Heart left ventricle (tissue), 16 donors: ENCODE results near the gene AP1S2. TPM values are rescaled to one million over a fixed set of nuclear protein-coding genes. Genes with fewer than 3 reads are reported as not detected.

Source experiments
- ATAC-seq, 4 donors: fragments of 200-7000 bp; cut with Tn5 transposase; one replicate each; pipeline ENCODE4 v1.9.1; 2020 to 2022; ENCODE audit warnings: moderate library complexity in 4 of 4, mild to moderate bottlenecking in 3 of 4, moderate number of reproducible peaks in 1 of 4
- DNase-seq, 5 donors: peaks; one replicate each; pipeline ENCODE4 v3.0.0-alpha.2; 2020
- H3K27ac ChIP-seq, 12 donors: fragments of 200-600 bp; sonication (generic) in 4 of 12; one replicate each; pipeline versions ENCODE4 v1.5.0 to v1.8.0; 2016 to 2022; ENCODE audit warnings: mild to moderate bottlenecking in 2 of 12
- H3K27me3 ChIP-seq, 9 donors: fragments of 200-600 bp; sonication (generic) in 2 of 9; one replicate each; pipeline versions ENCODE4 v1.5.1 to v1.8.0; 2016 to 2022; ENCODE audit warnings: mild to moderate bottlenecking in 3 of 9
- H3K36me3 ChIP-seq, 9 donors: fragments of 200-600 bp; sonication (generic) in 2 of 9; one replicate each; pipeline versions ENCODE4 v1.5.0 to v1.8.0; 2018 to 2022; ENCODE audit warnings: mild to moderate bottlenecking in 2 of 9
- H3K4me1 ChIP-seq, 12 donors: fragments of 200-600 bp; sonication (generic) in 4 of 12; one replicate each; pipeline versions ENCODE4 v1.5.0 to v1.8.0; 2016 to 2022; ENCODE audit warnings: mild to moderate bottlenecking in 3 of 12
- H3K4me3 ChIP-seq, 12 donors: fragments of 200-600 bp; sonication (generic) in 4 of 12; one replicate each; pipeline versions ENCODE4 v1.5.0 to v1.8.0; 2017 to 2022; ENCODE audit warnings: mild to moderate bottlenecking in 9 of 12, moderate library complexity in 4 of 12
- H3K9me3 ChIP-seq, 12 donors: fragments of 200-600 bp; sonication (generic) in 4 of 12; one replicate each; pipeline versions ENCODE4 v1.5.0 to v1.8.0; 2016 to 2022; ENCODE audit warnings: mild to moderate bottlenecking in 1 of 12
- POLR2A ChIP-seq, 2 donors: fragments of 450-650 bp; IDR thresholded peaks; one replicate each; pipeline ENCODE4 v1.6.1; 2017; ENCODE audit warnings: antibody characterized with exemption in 2 of 2, mild to moderate bottlenecking in 2 of 2, moderate library complexity in 2 of 2
- WGBS, 4 donors: extraction: QIAGEN DNeasy Blood & Tissue Kit in 2 of 4; methylation state at CpG; one replicate each; pipeline versions ENCODE4 v1.1.5 to v1.1.7; 2013 to 2018; 5-methylcytosine and 5-hydroxymethylcytosine counted together
- intact Hi-C, 10 donors: fragments of 100-400 bp; cut with DNase I; formaldehyde crosslinking; loops; one replicate each; pipeline versions ENCODE4 v1.11.1 to v1.14.2; 2022
- polyA plus RNA-seq, 2 donors: library from polyadenylated mRNA; stranded (reverse); fragments of 200-250 nt; gene quantifications; one replicate each; pipeline ENCODE4 v1.2.3, GENCODE V29; 2013
- total RNA-seq, 9 donors: library from RNA; depleted of rRNA in 2 of 9; stranded (reverse); fragments of >200 nt in 2 of 9; fragmentation: NEBNext Ultra II Directional in 3 of 9; extraction: Animal tissue kit (Norgen Biotek cat#: 25700) in 3 of 9; gene quantifications; one replicate each; pipeline versions ENCODE4 v1.1.0 to v1.2.4, GENCODE V29; 2016 to 2023
- TF ChIP-seq, protein P1 (sequence below), 12 donors: fragments of 200-600 bp; sonication (generic) in 4 of 12; IDR thresholded peaks; one replicate each; pipeline versions ENCODE4 v1.5.0 to v1.8.0; 2018 to 2022; ENCODE audit warnings: antibody characterized with exemption in 12 of 12, mild to moderate bottlenecking in 5 of 12
- donor health status: ischemic (EF 13 %, LVEDD 7.1; RV severe dilation, severe dysfunction).
- donor health status: healthy with polysubstance abuse.
- donor health status: DM: no; HTN: yes; CAD: no.
- donor health status: DM: no; HTN: no; CAD: no.
- donor health status: ischemic (EF 25% LVEDD 6.9; RV normal size, moderate dysfunction).
- donor health status: ischemic (EF 25% LVEDD 5.7; RV mildly dilated, moderate dysfunction).
- donor health status: healthy.
- donor health status: DM: yes; HTN: yes; CAD: no.
- donor health status: ischemic (EF 35%, LVEDD 5.7; RV mildly dilated, moderate dysfunction).
- donor health status: nonischemic (EF 11% LVEDD 7.7; RV severe dilation, severe dysfunction).
- donor health status: DM: yes; HTN: yes; CAD: no.
- donor health status: PGD.
- donor health status: ischemic (EF 29% LVEDD 5.4; RV normal size, mild dysfunction).
- donor health status: nonischemic (EF 23%, LVEDD 6.1; RV moderate dilation, normal function).

AP1S2 gene
- total and polyA plus RNA-seq, 11 donors: 67.4 to 267 (median 136) TPM

DNA sequence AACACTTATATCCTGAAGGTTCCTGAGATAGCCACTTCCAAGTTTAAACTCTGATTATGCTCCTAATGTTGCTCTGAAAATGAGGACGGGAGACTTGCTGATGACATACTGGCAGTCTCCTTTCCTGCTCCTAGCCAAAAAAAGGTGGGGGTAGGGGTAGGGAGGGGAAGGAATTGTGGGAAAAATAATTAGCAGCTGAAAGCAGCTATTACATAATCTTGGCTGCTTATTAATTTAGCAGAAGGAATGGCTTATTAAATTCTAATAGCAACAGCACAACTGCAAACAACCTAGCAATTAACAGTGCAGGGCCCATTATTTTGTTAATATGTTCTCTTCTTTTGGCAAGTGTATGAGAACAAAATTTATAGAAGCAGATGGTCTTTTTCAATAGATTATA lies 2.0 kb upstream of the AP1S2 start:
- H3K4me1 ChIP-seq: peaks cover 0 to 36% (median 7%) of the 10 kb centered on the region in 12 donors
- TF ChIP-seq POLR2A (IDR thresholded peaks at IDR 0.05): no peak
- TF ChIP-seq, protein P1, sequence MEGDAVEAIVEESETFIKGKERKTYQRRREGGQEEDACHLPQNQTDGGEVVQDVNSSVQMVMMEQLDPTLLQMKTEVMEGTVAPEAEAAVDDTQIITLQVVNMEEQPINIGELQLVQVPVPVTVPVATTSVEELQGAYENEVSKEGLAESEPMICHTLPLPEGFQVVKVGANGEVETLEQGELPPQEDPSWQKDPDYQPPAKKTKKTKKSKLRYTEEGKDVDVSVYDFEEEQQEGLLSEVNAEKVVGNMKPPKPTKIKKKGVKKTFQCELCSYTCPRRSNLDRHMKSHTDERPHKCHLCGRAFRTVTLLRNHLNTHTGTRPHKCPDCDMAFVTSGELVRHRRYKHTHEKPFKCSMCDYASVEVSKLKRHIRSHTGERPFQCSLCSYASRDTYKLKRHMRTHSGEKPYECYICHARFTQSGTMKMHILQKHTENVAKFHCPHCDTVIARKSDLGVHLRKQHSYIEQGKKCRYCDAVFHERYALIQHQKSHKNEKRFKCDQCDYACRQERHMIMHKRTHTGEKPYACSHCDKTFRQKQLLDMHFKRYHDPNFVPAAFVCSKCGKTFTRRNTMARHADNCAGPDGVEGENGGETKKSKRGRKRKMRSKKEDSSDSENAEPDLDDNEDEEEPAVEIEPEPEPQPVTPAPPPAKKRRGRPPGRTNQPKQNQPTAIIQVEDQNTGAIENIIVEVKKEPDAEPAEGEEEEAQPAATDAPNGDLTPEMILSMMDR (IDR thresholded peaks at IDR 0.05): no peak
- no peak for DNase-seq
- H3K36me3 ChIP-seq: peaks cover 0 to 6% (median 0%) of the 10 kb centered on the region in 9 donors
- peaks cover 0 to 38% (median 0%) of the 10 kb centered on the region in 9 donors for H3K27me3 ChIP-seq
- peak overlapping the region in 9 of 12 donors; percentile 82 to 98 (median 92) for H3K27ac ChIP-seq
- H3K9me3 ChIP-seq: no peaks in the 10 kb centered on the region
- WGBS, 4 donors: 8 to 29% (median 10%) methylated on average over 1 of the region's 1 CpG
- no peak for ATAC-seq
- peak overlapping the region in 1 of 12 donors; percentile 80 for H3K4me3 ChIP-seq
- intact Hi-C loops: loop anchor here in 4 of 10 donors (5.0 to 10.0 kb wide), 4 partner anchors 51 to 172 kb away; partner anchors contain the start of gene ZRSR2 (in 1 of the 4)

DNA sequence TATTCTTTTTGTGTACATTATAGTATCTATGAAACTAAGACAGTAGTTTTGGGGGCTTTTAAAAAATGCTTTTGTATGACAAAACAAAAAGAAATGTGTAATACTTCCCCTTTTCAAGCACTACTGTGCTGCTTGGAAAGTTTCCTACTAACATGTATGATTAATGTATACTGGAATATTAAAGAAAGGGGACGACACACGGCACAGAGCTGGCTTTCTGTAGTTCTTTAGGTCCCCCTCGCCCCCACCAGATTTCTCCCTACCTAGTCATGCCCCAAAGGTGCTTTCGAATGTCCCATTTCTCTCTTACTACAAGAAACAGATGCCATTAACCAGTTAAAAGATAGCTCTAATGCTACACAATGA lies 1.6 kb upstream of the AP1S2 start:
- Histone ChIP-seq H3K9me3 (no peaks in the 10 kb centered on the region), H3K4me1 (peaks cover 0 to 36% (median 7%) of the 10 kb centered on the region in 12 donors), H3K36me3 (peaks cover 0 to 10% (median 0%) of the 10 kb centered on the region in 9 donors), H3K27me3 (peaks cover 0 to 38% (median 0%) of the 10 kb centered on the region in 9 donors), H3K27ac (peak overlapping the region in 10 of 12 donors; percentile 82 to 98 (median 93)), H3K4me3 (peak overlapping the region in 4 of 12 donors; percentile 66 to 94 (median 78))
- 43 to 51% (median 50%) methylated on average over 4 of the region's 4 CpGs for WGBS, 4 donors
- DNase-seq: no peak
- TF ChIP-seq POLR2A (IDR thresholded peaks at IDR 0.05): no peak
- TF ChIP-seq, protein P1 (IDR thresholded peaks at IDR 0.05): no peak
- no peak for ATAC-seq
- intact Hi-C loops: loop anchor here in 4 of 10 donors (5.0 to 10.0 kb wide), 4 partner anchors 51 to 171 kb away; partner anchors contain the start of gene ZRSR2 (in 1 of the 4)

DNA sequence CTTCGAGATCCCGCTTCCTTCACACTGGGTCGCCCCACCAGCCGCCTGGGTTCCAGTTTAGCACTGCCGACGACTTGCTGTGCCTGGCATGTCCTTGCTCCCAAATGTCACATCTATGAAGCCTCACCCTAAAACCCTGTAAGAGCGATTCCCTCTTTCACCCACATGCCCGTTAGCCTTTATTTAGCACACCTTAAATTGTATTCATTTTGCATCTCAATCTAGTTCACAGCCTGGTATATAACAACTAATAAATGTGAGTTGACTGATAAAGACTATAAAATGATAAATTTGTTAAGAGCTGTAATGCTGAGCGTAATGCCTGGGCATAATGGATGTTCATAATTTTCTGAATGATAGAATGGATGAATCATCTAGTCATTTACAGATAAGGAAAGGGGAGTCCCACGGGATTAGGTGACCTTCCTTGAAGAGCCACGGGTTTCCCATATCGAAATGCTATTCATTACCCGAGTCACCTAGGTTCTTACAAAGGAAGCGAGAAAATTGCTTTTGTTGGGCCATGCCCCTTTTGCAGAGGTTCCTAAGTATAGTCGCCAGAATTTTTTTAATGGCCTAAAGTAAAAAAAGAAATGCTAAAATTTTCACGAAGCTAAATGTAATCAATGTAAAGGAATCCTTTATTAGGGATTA lies 1.1 kb upstream of the AP1S2 start:
- ATAC-seq (no peak), DNase-seq (no peak)
- no peaks in the 10 kb centered on the region for H3K9me3 ChIP-seq
- intact Hi-C loops: loop anchor here in 4 of 10 donors (2.0 to 10.0 kb wide), 5 partner anchors 52 to 171 kb away; partner anchors contain the start of gene ZRSR2 (in 1 of the 4)
- H3K27ac ChIP-seq: peak overlapping the region; percentile 63 to 98 (median 92)
- peaks cover 0 to 38% (median 0%) of the 10 kb centered on the region in 9 donors for H3K27me3 ChIP-seq
- WGBS, 4 donors: 6 to 13% (median 8%) methylated on average over 16 of the region's 16 CpGs
- peak overlapping the region; percentile 53 to 94 (median 78) for H3K4me3 ChIP-seq
- TF ChIP-seq, protein P1 (IDR thresholded peaks at IDR 0.05): no peak
- no peak for TF ChIP-seq POLR2A (IDR thresholded peaks at IDR 0.05)
- peaks cover 0 to 10% (median 0%) of the 10 kb centered on the region in 9 donors for H3K36me3 ChIP-seq
- H3K4me1 ChIP-seq: peaks cover 0 to 37% (median 7%) of the 10 kb centered on the region in 12 donors

DNA sequence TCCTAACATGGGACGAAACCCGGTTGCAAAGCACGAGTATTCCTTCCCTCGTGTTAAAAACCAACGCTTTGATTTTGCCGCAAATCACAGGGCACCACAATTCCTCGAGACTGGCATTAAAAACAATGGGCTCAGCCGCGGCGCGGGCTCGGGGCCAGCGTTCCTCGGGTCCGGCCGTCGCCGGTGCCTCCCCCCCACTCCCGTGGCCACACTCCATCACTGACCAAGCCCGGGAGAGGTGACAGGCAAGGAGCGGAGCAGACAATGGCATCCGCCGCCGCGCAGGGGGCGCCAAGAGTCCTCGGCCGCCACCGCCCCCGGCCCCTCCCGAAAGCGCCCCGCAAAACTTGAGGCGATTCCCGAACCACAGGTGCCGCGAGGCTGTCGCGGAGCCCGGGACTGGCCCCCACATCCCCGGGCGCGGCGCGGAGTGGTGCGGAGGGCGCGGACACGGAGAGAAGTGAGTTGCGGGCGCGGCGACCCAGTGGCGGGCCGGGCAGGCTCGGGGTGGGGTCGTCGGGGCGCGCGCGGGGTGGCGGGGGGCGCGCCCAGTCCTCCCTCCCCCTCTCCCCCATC lies 445 bp downstream of the AP1S2 start:
- H3K27me3 ChIP-seq: peaks cover 0 to 39% (median 0%) of the 10 kb centered on the region in 9 donors
- peaks cover 0 to 15% (median 0%) of the 10 kb centered on the region in 9 donors for H3K36me3 ChIP-seq
- H3K27ac ChIP-seq: peak overlapping the region; percentile 85 to 98 (median 92)
- peak overlapping the region; percentile 53 to 94 (median 78) for H3K4me3 ChIP-seq
- no peak for TF ChIP-seq POLR2A (IDR thresholded peaks at IDR 0.05)
- TF ChIP-seq, protein P1 (IDR thresholded peaks at IDR 0.05): peak in 9 of 12 donors; percentile 12 to 48 (median 34)
- ATAC-seq: peak in 3 of 4 donors; percentile 37 to 48 (median 48)
- 0 to 2% (median 1%) methylated on average over 38 to 60 of the region's 65 CpGs for whole genome bisulfite sequencing, 4 donors
- DNase-seq: peak; percentile 48 to 75 (median 68)
- H3K4me1 ChIP-seq: peaks cover 0 to 45% (median 8%) of the 10 kb centered on the region in 12 donors
- intact Hi-C loops: loop anchor here in 5 of 10 donors (2.0 to 10.0 kb wide), 5 partner anchors 59 to 169 kb away; partner anchors contain the start of gene ZRSR2 (in 1 of the 5)
- H3K9me3 ChIP-seq: no peaks in the 10 kb centered on the region
